ENCODE measurements around the gene RPS28.
"Not testable (repeated sequence)": the region's sequence is repeated elsewhere in the genome, so short reads cannot be mapped to it uniquely, and the experiment has no call there.

DNA sequence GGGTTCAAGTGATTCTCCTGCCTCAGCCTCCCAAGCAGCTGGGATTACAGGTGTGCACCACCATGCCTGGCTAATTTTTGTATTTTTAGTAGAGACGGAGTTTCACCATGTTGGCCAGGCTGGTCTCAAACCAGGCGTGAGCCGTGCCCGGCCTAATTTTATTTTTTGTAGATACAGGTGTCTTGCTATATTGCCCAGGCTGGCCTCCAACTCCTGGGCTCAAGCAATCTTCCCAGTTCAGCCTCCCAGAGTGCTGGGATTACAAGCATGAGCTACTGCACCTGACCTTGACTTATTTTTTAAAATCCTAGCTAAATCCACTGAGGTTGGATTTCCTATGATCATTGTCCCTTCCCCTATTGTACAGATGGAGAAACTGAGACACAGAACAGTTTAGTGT lies 20.2 kb downstream of the RPS28 start:
- not testable (repeated sequence) for TF ChIP-seq EZH2phosphoT487 (IDR thresholded peaks at IDR 0.05; ENCODE audit: low read depth, severe bottlenecking, unreplicated experiment)
- TF ChIP-seq, protein P1, sequence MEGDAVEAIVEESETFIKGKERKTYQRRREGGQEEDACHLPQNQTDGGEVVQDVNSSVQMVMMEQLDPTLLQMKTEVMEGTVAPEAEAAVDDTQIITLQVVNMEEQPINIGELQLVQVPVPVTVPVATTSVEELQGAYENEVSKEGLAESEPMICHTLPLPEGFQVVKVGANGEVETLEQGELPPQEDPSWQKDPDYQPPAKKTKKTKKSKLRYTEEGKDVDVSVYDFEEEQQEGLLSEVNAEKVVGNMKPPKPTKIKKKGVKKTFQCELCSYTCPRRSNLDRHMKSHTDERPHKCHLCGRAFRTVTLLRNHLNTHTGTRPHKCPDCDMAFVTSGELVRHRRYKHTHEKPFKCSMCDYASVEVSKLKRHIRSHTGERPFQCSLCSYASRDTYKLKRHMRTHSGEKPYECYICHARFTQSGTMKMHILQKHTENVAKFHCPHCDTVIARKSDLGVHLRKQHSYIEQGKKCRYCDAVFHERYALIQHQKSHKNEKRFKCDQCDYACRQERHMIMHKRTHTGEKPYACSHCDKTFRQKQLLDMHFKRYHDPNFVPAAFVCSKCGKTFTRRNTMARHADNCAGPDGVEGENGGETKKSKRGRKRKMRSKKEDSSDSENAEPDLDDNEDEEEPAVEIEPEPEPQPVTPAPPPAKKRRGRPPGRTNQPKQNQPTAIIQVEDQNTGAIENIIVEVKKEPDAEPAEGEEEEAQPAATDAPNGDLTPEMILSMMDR (IDR thresholded peaks at IDR 0.05; ENCODE audit: poor library complexity): not testable (repeated sequence)

All from hepatocyte (in vitro differentiated cells).